GM19397 (cell line): ENCODE data around the gene ATG16L2.
"Not testable (repeated sequence)": the region's sequence is repeated elsewhere in the genome, so short reads cannot be mapped to it uniquely, and the experiment has no call there.

Experiments used
- ATAC-seq: cut with Tn5 transposase; IDR thresholded peaks from one replicate; pipeline ENCODE4 v1.9.1; 2021; ENCODE audit warnings: mild to moderate bottlenecking, moderate library complexity; ENCODE audit not compliant: unreplicated experiment

Gene ATG16L2

GRCh38 chr11:72778535-72779494, 35.4 kb upstream of the ATG16L2 start:
- ATAC-seq, result no peak

- no peak for ATAC-seq
Observed at GRCh38 chr11:72779495-72780128, 34.6 kb upstream of the ATG16L2 start.

GRCh38 chr11:72780296-72781062, 33.7 kb upstream of the ATG16L2 start:
- ATAC-seq, result no peak

- no peak for ATAC-seq
Observed at GRCh38 chr11:72781063-72781312, 33.2 kb upstream of the ATG16L2 start.

- ATAC-seq, result no peak
Observed at GRCh38 chr11:72781313-72782080, 32.7 kb upstream of the ATG16L2 start.

- no peak for ATAC-seq
Observed at GRCh38 chr11:72782081-72782920, 31.9 kb upstream of the ATG16L2 start.

GRCh38 chr11:72783144-72783905, 30.9 kb upstream of the ATG16L2 start:
- no peak for ATAC-seq

- no peak for ATAC-seq
Observed at GRCh38 chr11:72784662-72785061, 29.5 kb upstream of the ATG16L2 start.

- ATAC-seq, result no peak
Observed at GRCh38 chr11:72786305-72787215, 27.7 kb upstream of the ATG16L2 start.

GRCh38 chr11:72787216-72788104, 26.8 kb upstream of the ATG16L2 start:
- no peak for ATAC-seq

- no peak for ATAC-seq
Observed at GRCh38 chr11:72788241-72788640, 26.0 kb upstream of the ATG16L2 start.

GRCh38 chr11:72789493-72790131, 24.6 kb upstream of the ATG16L2 start:
- no peak for ATAC-seq

GRCh38 chr11:72791228-72791627, 23.0 kb upstream of the ATG16L2 start:
- ATAC-seq, result not testable (repeated sequence)

GRCh38 chr11:72792437-72793021, 21.7 kb upstream of the ATG16L2 start:
- ATAC-seq, result no peak

GRCh38 chr11:72793076-72793424, 21.2 kb upstream of the ATG16L2 start:
- ATAC-seq, result no peak
